HG03159 (cell line): ENCODE results near the gene OR2A25.

Experiments used
- ATAC-seq: cut with Tn5 transposase; IDR thresholded peaks from one replicate; pipeline ENCODE4 v1.9.1; 2021; ENCODE audit warnings: mild to moderate bottlenecking, moderate library complexity; ENCODE audit not compliant: unreplicated experiment

Gene OR2A25

GRCh38 chr7:144069953-144070352 lies 342 bp downstream of the OR2A25 start:
- ATAC-seq, result no peak

DNA sequence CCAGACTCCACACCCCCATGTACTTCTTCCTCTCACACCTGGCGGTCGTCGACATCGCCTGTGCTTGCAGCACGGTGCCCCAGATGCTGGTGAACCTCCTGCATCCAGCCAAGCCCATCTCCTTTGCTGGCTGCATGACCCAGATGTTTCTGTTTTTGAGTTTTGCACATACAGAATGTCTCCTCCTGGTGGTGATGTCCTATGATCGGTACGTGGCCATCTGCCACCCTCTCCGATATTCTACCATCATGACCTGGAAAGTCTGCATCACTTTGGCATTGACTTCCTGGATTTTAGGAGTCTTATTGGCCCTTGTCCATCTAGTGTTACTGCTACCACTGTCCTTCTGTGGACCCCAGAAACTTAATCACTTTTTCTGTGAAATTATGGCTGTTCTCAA lies 4.8 kb downstream of the OR2A25 start:
- ATAC-seq, result no peak

DNA sequence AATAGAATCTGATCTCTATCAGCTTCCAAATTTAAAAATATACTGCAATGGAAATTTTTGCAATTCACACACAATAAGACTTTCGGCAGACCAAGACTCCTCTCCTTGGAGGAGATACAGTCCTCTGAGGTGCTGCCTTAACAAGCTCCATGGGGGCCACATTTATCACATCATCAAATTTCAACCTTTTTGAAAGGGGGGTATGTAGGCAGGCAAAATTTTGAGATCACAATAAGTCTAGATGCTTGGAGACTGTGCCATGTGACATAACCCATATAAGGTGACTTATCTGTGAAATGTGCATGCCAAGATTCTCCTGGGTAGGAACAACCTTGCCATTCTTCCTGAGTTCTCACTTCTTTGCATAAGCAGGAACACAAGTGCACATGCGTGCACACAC lies 16.4 kb downstream of the OR2A25 start, which contains the start of gene OR2A12:
OR2A12 (plus strand) TSS at position 301 of the 400 bp plus-strand sequence. CDS start 8,830 bp downstream, outside the sequence.
- ATAC-seq, result no peak

GRCh38 chr7:144086730-144087129 lies 17.1 kb downstream of the OR2A25 start:
- no peak for ATAC-seq

- no peak for ATAC-seq
Measured at GRCh38 chr7:144087230-144087629, 17.6 kb downstream of the OR2A25 start.

DNA sequence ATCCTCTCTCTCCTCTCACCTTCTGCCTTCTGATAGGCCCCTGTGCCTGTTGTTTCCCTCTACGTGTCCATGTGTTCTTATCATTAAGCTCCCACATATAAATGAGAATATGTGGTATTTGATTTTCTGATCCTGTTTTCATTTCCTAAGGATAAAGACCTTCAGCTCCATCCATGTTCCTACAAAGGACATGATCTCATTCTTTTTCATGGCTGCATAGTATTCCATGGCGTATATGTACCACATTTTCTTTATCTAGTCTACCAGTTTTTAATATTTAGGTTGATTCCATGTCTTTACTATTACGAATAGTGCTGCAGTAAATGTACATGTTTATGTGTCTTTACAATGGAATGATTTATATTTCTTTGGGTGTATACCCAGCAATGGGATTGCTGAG lies 21.1 kb downstream of the OR2A25 start:
- no peak for ATAC-seq

GRCh38 chr7:144098776-144099175 lies 29.2 kb downstream of the OR2A25 start:
- no peak for ATAC-seq

GRCh38 chr7:144100607-144101006 lies 31.0 kb downstream of the OR2A25 start:
- ATAC-seq, result no peak

DNA sequence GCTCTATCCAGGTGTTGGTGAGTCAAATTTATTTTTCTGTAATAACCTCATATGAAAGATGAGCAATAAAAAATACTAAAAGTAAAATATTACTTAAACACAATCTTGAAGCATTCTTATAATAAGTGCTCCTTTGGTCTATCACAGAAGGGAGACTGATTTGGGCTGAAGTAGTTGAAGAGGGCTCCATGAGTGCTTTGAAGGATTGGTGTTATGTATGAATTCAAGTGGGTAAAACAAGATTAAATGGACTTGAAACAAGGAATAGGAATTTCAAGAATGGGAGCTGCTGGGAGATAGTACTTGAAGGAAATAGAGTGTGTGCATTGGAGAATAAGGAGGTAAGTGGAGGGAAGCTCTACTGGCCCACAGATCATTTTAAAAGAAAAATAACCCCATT lies 32.4 kb downstream of the OR2A25 start:
- ATAC-seq, result no peak

DNA sequence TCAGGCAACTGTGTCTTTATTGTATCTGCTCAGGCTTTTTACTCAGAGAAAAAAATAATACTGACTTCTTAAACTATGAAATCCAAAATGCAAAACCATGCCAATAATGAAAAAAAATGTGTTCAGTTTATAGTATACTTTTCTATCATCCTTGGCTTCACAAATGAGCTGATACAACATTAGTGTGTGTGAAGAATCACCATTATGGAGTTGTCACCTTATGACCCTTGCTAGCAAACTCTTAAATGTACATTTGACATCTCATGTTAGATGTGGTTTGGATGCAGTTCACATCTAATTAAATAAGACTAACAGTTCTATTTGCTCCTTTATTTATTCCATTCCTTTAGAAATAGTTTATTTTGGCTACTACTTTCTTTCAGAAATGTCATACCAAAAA lies 35.6 kb downstream of the OR2A25 start:
- no peak for ATAC-seq

GRCh38 chr7:144109283-144109682 lies 39.7 kb downstream of the OR2A25 start, which contains the start of gene OR2A2:
TSS of gene OR2A2 (plus strand) at chr7:144109583. CDS start at chr7:144109583, 0 bp downstream.
- ATAC-seq, result no peak

DNA sequence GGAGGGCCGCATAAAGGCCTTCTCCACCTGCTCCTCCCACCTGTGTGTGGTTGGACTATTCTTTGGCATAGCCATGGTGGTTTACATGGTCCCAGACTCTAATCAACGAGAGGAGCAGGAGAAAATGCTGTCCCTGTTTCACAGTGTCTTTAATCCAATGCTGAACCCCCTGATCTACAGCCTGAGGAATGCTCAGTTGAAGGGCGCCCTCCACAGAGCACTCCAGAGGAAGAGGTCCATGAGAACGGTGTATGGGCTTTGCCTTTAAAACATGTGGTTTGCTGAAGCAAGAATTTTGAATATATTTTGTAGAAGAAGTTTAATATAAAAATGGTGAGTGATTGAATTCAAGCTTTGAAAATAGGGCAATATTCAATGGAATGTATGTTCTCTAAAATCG lies 40.7 kb downstream of the OR2A25 start:
- ATAC-seq, result no peak

- no peak for ATAC-seq
Measured at GRCh38 chr7:144113651-144114050, 44.0 kb downstream of the OR2A25 start.

DNA sequence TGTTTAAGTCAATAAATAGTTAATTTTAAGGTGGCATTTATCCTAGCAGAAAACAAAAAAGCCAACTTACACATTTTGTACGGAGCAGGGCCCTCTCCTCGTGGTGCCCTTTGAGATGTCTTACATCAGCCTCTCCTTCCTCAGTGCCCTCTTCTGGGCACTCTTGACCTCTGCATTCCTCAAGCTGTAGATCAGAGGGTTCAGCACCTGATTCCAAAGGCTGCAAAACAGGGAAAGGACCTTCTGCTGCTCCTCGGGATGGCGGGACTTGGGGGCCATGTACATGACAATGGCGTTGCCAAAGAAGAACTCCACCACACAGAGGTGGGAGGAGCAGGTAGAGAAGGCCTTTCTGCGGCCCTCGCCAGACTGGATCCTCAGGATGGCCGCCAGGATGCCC lies 48.7 kb downstream of the OR2A25 start:
- ATAC-seq, result no peak

DNA sequence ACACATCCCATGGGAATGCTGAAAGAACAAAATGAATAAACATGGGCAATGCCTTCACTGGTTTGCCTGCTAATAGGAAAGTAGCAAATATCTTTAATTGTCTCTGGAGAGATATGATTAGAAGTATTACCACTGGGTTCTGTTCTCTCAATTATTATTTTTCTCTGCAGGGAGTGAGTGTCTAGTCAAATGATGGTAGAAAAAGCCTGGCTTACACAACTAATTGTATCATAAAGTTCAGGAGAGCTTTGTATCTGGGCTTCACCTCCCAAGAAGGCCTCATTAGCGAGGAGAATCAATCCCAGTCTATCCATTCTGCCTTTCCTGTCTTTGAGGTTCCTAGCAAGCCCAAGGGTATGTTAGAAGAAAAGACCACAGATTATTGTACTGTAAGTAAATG lies 53.3 kb downstream of the OR2A25 start, which contains the start of gene OR2A14:
OR2A14 (plus strand) TSS at position 301 of the 400 bp plus-strand sequence. CDS start 5,937 bp downstream, outside the sequence.
- ATAC-seq, result no peak
